IPS DF 19.7 (cell line): ENCODE data around the gene CD79B.

ENCODE experiments used
- DNase-seq: peaks from one replicate; pipeline ENCODE4 v3.0.0-alpha.2; 2013; ENCODE audit warnings: low read depth, low spot score

The CD79B gene

GRCh38 chr17:63931981-63932561 is at the start of gene CD79B:
Gene CD79B (minus strand): TSS chr17:63932331. CDS start chr17:63932261, 70 bp downstream.
- DNase-seq, result no peak

- DNase-seq, result no peak
These were observed 46.4 kb upstream of the CD79B start for GRCh38 chr17:63978272-63979200.

DNA sequence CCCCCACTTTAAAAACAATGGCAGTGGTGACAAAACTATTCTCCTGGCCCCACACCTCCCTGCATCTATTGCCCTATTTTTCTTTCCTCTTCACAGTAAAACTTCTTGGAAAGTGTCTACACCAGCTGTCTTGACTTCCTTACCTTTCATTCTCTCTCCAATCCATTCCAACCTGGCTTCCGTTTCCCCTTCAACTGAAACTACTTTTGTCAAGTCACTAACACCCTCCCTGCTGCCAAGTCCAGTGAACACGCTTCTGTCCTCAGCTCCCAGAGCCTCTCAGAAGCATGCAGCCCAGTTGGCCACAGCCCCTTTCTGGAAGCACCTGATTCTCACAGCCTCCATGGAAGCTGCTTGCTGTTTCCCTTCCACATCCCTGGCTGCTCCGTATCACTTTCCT is 44.6 kb upstream of the CD79B start:
- DNase-seq, result no peak

DNA sequence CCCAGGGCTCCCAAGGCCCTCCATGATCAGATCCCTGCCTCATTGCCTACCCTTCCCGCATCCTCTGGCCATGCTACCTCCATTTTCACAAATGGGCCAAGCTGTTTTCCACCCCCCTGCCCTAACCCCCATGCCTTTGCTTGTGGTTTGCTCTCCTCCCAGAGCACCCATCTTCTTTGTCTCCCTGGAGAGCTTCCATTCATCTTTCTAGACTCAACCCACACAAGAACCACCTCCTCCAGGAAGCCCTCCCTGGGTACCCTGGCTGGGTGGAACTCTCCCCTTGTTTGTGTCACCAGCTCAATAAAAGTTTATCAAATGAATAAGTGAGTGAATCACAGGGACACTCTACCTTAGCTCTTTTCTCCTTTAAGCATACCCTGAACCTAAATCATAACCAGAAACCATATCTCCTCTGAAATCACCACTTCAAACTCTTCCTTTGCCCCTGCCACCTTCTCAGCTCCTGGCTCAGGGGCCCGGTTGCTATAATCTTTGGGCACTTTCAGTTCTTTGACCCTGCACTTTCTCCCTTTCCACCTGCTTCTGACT is 43.5 kb upstream of the CD79B start:
- no peak for DNase-seq

DNA sequence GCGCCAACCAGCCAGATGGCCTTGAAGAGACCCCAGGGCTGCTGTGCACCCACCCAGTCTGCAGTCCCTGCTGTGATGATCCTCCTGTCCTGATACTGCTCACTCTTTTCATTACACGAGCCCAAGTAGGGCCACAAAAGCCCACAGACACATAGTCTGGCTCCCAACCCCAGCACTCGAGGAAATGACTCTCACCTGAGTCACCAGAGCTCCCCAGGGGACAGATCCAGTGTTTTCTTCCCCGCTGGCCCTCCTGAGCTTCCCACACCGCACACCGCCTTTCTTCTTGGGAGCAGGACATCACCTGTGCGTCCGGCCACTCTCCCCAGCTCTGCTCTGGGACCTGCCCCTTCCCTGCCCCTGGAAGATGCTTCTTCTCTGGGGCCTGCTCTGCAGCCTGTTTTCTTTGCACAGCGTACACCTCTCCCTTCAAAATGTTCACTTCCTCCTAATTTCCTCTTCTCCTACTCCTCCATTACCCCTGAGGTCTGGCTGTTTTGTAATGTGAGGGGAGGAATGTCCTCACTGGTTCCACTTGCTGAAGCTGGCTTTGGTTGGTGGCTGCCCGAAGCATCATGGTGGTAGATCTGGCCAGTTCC is 42.6 kb upstream of the CD79B start:
- DNase-seq, result no peak

DNA sequence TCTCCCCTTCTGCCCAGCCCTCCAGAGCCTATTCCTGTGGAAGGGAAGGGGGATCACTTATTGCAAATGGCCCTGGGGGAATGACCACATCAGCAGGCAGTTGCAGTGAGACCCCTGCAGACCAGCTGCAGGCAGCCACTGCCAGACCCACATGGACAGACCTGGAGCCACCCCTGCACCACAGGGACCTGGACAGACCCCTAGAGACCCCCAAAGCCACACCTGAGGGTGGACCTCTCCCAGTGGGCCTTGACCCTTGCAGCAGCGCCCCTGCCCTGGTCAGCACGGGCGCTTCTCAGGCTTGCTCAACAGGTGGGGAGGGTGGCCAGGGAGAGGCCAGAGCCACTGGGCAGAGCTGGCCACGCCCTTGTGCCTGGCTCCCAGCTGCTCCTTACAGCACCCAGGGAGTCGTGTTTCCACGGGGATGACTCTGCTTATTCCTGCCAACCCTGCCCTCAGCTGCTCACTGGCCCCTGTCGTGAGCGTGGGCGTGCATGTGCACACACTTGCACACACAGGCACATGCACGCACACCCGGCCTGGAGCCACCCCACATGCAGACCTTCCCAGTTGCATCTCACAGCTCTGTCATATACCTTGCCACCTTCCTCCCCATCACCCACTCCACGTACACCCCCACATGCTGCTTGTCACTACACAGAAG is 41.9 kb upstream of the CD79B start:
- no peak for DNase-seq

DNA sequence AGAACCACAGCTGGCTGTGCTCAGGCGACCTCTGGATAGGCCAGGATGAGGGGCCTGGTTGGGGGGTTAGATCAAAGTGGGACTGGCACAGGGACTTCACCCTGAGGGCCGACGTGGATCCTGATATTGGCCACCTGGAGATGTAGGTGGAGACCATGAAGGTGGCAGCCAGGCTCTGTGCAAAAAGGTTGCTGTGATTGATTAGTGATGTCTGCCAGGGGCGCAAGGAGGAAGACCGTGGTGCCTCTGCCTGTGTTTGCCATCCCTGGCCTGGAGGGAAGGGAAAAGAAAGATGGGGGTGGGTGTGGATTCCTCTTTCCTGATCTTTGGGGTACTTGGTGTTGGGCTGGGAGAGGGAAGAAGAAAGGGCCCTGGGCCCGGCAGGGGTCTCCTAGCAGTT is 41.1 kb upstream of the CD79B start:
- DNase-seq, result no peak

DNA sequence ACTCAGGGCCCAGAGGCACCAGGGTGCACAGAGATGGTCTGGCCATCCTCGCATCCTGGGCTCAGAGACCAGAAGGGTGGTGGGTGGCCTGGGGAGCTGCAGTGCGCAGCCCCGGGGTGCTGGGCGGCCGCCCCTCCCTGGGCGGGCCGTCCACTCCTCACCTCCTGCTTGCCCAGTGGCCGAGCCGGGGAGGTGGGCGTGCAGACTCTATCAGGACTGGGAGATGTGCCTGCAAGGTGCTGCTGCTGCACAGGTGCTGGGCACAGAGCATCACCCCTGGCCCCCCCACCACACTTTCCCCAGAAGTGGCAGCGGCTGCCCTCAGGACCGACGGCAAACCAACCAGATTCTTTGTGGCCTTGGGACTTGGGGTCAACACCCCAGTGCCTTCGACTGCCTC is 40.7 kb upstream of the CD79B start, which contains the start of gene SCN4A:
TSS of gene SCN4A (minus strand) at position 123 of the 400 bp plus-strand sequence. CDS start at position 46, 77 bp downstream.
- no peak for DNase-seq

- no peak for DNase-seq
These were observed 37.1 kb upstream of the CD79B start for GRCh38 chr17:63969278-63969677.

DNA sequence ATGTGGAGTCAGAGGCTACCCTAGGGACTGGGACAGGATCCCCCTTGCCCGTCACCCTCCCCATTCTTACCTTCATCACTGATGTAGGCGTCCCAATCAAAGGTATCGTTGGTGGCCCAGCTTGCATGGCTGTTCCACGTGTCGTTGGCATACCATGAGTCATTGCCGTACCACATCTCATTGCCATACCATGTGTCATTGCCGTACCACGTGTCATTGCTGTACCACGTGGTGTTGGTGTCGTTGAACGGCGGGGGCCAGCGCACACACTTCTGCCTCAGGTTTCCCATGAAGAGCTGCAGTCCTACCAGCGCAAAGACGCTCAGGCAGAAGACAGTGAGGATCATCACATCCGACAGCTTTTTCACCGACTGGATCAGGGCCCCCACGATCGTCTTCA is 35.8 kb upstream of the CD79B start:
- no peak for DNase-seq

GRCh38 chr17:63966646-63967264 is 34.6 kb upstream of the CD79B start:
- no peak for DNase-seq

- no peak for DNase-seq
These were observed 31.0 kb upstream of the CD79B start for GRCh38 chr17:63963123-63963522.

DNA sequence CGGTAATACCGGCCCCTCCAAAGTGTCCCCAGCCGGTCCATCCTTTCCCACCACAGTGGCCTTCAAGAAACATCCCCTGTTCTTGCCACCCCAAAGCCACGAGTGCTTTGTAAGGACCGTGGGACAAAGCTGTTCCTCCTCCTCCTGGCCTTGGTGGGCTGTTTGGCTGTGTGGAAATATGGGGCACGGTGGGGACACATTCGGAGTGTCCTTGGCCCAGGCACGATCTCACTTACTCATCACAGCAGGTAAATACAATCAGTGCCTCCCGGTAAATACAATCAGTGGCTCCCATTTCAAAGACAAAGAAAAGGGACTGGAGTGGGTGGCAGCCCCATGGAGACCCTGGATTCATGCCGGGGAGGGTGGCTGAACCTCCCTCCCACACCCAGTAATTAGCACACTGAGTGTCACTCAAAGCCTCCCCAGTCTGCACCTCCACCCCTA is 30.2 kb upstream of the CD79B start:
- no peak for DNase-seq

DNA sequence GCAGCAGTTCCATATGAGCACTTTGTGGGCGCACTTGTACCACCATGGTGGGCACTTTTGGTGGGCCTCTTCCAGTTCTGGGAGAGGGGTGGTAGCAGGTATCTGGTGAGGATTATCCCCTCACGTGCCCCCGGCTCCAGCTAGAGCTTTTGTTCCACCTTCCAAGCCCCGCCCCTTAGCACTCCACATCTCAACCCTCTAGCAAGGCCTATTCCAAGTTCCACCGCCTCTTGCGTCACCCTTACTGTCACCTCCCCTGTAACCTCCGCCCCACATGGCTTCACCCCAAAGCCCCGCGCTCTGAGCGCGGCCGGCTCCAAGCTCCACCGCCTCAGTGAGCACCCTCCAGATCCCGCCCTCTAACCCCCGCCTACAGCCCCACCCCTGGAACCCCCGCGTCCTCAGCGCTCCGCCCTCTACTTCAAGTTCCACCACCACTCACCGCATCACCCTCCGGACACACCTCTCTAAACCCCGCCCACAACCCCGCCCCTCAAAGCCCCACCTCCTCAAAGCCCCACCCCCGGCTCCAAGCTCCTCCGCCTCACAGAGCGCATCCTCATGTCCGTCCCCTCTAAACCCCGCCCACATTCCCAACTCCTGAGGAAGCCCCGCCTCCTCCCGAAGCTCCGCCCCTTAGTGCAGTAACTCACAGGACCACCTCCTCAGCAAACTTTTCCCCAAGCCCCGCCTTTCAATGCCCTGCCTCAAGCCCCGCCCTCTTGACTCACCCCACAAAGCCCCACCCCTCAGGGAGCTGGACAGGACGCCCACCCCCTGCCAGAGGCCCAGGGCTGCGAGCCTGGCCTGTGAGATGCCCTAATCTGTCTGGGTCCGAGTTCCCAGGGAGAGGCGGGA is 29.5 kb upstream of the CD79B start:
- DNase-seq, result peak; percentile 78

- DNase-seq, result no peak
These were observed 28.3 kb upstream of the CD79B start for GRCh38 chr17:63960430-63960829.

DNA sequence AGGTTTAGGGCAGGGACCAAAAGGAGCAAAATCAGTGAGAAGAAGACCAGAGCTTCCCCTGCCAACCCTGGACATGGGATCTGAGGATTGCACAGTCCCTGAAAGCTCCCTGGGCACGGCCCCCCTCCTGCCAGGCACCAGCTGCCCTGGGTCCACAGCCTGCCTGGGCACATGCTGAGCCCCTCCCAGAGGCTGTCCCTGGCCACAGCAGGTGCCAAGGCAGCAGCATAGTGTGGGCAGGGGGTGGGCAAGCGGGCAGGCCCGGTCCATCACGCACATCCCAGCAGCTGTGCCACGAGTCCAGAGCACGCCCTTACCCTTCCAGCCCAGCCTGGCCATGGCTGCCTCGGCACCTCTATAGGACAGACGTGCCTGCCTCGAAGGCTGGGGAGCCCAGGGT is 27.9 kb upstream of the CD79B start:
- no peak for DNase-seq

- no peak for DNase-seq
These were observed 24.3 kb upstream of the CD79B start for GRCh38 chr17:63956296-63956920.

- DNase-seq, result no peak
These were observed 23.7 kb upstream of the CD79B start for GRCh38 chr17:63955791-63956190.

DNA sequence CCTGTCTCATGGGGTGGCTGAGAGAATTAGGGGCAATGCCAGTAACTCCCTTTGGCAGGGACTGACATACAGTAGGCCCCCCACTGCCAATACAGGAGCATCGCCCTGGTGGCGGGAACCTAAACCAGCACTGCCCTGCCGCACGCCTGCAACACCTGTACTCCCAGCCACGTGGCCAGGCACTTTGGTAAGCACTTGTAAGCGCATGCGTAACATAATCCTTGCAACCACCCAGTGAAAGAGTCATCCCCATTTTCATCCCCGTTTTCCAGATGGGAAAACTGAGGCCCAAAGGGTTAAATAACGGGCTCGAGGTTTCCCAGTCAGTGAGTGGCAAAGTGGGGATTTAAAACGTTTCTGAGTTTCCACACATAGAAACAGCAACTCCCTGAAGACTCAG is 23.1 kb upstream of the CD79B start:
- no peak for DNase-seq
